ENCODE data around the gene SGSM1.

- TF ChIP-seq ZNF747 (tag by site-specific recombination; IDR thresholded peaks at IDR 0.05): no peak
- no peak for TF ChIP-seq ZNF558 (tag by site-specific recombination; IDR thresholded peaks at IDR 0.05)
- no peak for TF ChIP-seq ZNF140 (tag by site-specific recombination; IDR thresholded peaks at IDR 0.05)
- TF ChIP-seq HOXA7 (CRISPR knock-in tag; IDR thresholded peaks at IDR 0.05; ENCODE audit: borderline replicate concordance): no peak
- no peak for TF ChIP-seq ZNF280C (tag by site-specific recombination; IDR thresholded peaks at IDR 0.05)
- no peak for TF ChIP-seq CTCF (tag by site-specific recombination; IDR thresholded peaks at IDR 0.05)
Measured at GRCh38 chr22:24791362-24791761, 14.6 kb upstream of the SGSM1 start.
